Measurements from ENCODE around the gene UBE2J2.

DNA sequence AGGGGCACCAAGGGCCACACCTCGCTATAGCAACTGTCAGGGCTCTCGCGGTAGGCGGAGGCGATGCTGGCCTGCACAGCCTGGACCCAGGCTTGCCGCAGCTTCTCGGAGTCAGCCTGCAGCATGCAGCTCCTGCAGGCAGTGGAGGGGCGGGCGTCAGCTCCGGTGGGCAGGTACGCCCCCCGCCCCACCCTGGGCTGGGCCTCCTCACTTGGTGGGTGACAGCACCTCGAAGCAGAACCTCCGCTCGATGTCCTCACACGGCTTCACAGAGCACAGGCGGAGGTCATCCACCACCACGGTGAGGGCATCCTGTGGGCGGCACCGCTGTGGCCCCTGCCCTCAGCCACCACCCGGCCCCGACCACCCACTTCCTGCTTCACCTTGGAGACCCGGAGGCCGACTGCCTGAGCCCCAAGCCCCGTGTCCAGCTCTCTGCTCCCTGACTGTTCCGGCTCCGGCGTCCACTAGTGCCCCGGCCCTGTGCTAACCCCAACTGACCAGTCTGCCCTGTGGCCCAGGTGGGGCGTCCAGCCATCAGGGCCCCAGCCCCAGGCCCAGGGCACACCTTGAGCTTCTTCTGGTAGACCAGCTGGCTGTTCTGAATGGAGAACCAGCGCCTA, 24.3 kb upstream of the UBE2J2 start:
- TF ChIP-seq, protein P1, sequence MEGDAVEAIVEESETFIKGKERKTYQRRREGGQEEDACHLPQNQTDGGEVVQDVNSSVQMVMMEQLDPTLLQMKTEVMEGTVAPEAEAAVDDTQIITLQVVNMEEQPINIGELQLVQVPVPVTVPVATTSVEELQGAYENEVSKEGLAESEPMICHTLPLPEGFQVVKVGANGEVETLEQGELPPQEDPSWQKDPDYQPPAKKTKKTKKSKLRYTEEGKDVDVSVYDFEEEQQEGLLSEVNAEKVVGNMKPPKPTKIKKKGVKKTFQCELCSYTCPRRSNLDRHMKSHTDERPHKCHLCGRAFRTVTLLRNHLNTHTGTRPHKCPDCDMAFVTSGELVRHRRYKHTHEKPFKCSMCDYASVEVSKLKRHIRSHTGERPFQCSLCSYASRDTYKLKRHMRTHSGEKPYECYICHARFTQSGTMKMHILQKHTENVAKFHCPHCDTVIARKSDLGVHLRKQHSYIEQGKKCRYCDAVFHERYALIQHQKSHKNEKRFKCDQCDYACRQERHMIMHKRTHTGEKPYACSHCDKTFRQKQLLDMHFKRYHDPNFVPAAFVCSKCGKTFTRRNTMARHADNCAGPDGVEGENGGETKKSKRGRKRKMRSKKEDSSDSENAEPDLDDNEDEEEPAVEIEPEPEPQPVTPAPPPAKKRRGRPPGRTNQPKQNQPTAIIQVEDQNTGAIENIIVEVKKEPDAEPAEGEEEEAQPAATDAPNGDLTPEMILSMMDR (IDR thresholded peaks at IDR 0.05), result no peak
- TF ChIP-seq POLR2A (IDR thresholded peaks at IDR 0.05), result no peak
- TF ChIP-seq POLR2AphosphoS5 (IDR thresholded peaks at IDR 0.05; ENCODE audit: insufficient read depth in 1 of 2, low read depth in 1 of 2), result no peak
